PC-3 (cell line): ENCODE data around the gene SPTLC3. TPM values are rescaled to one million over a fixed set of nuclear protein-coding genes. Genes with fewer than 3 reads are reported as not detected.

Experiments used
- ATAC-seq: fragments of 200-7000 bp; cut with Tn5 transposase; 2 replicates; pipeline ENCODE4 v1.9.1; 2020; ENCODE audit warnings: mild to moderate bottlenecking, moderate library complexity
- BruUV-seq: library from RNA; stranded (reverse); fragments of 400-500 nt; replicated peaks from 2 replicates; lab custom pipeline; 2021; lab: Mats Ljungman, UMichigan
- CTCF ChIA-PET: fragments of 300-600 bp; sonication (Branson Sonifier 250); formaldehyde crosslinking; loops from one replicate; lab custom pipeline; 2022; ENCODE audit warnings: antibody characterized with exemption; lab: Charles Lee
- POLR2A ChIA-PET: fragments of 300-600 bp; sonication (Branson Sonifier 250); formaldehyde crosslinking; loops from one replicate; lab custom pipeline; 2022; ENCODE audit warnings: antibody characterized with exemption; ENCODE audit not compliant: unreplicated experiment; lab: Charles Lee
- DNase-seq: peaks from one replicate; pipeline ENCODE4 v3.0.0-alpha.2; 2015
- H2AFZ ChIP-seq: fragments of 300-600 bp; sonication (generic); 2 replicates; pipeline ENCODE4 v1.6.0; 2016; ENCODE audit warnings: antibody characterized with exemption, low read length
- H3F3A ChIP-seq: fragments of 300-600 bp; sonication (generic); one replicate; pipeline ENCODE4 v1.6.0; 2017; ENCODE audit warnings: antibody characterized with exemption, low read length, control low read depth, mild to moderate bottlenecking; ENCODE audit not compliant: unreplicated experiment
- H3K27ac ChIP-seq: fragments of 300-600 bp; sonication (generic); 2 replicates; pipeline ENCODE4 v1.5.1; 2016; ENCODE audit warnings: mild to moderate bottlenecking, low read length
- H3K27me3 ChIP-seq: fragments of 300-600 bp; sonication (generic); 2 replicates; pipeline ENCODE4 v1.6.1; 2016; ENCODE audit warnings: low read length, mixed read lengths
- H3K36me3 ChIP-seq: fragments of 300-600 bp; sonication (generic); 2 replicates; pipeline ENCODE4 v1.6.1; 2016; ENCODE audit warnings: low read depth, mixed run types, low read length, mixed read lengths
- H3K4me1 ChIP-seq: fragments of 300-600 bp; sonication (generic); 2 replicates; pipeline ENCODE4 v1.5.1; 2016; ENCODE audit warnings: low read length; ENCODE audit not compliant: insufficient read depth
- H3K4me2 ChIP-seq: fragments of 300-600 bp; sonication (generic); 2 replicates; pipeline ENCODE4 v1.6.0; 2016; ENCODE audit warnings: low read length
- H3K4me3 ChIP-seq: fragments of 300-600 bp; sonication (generic); 2 replicates; pipeline ENCODE4 v1.5.1; 2016; ENCODE audit warnings: mild to moderate bottlenecking, low read length, mixed read lengths
- H3K79me2 ChIP-seq: fragments of 300-600 bp; sonication (generic); 2 replicates; pipeline ENCODE4 v1.6.1; 2017; ENCODE audit warnings: low read length, mixed read lengths
- H3K9ac ChIP-seq: fragments of 300-600 bp; sonication (generic); 2 replicates; pipeline ENCODE4 v1.6.0; 2016; ENCODE audit warnings: mild to moderate bottlenecking, low read length
- H3K9me2 ChIP-seq: fragments of 300-600 bp; sonication (generic); replicated peaks from 2 replicates; pipeline ENCODE4 v1.6.1; 2016; ENCODE audit warnings: mixed run types, low read length, mixed read lengths
- H3K9me3 ChIP-seq: fragments of 300-600 bp; sonication (generic); 2 replicates; pipeline ENCODE4 v1.6.1; 2016; ENCODE audit warnings: low read length, mixed read lengths
- H4K20me1 ChIP-seq: fragments of 300-600 bp; sonication (generic); 2 replicates; pipeline ENCODE4 v1.6.1; 2016; ENCODE audit warnings: low read length, mixed read lengths
- CTCF ChIP-seq: fragments of 300-600 bp; sonication (generic); conservative IDR thresholded peaks from 2 replicates; pipeline ENCODE4 v1.5.1; 2017; ENCODE audit warnings: antibody characterized with exemption, low read depth, mild to moderate bottlenecking, low read length
- EZH2 ChIP-seq: fragments of 300-600 bp; sonication (generic); IDR thresholded peaks from one replicate; pipeline ENCODE4 v1.6.1; 2017; ENCODE audit warnings: antibody characterized with exemption, mild to moderate bottlenecking, low read length; ENCODE audit not compliant: unreplicated experiment
- EZH2phosphoT487 ChIP-seq: fragments of 300-600 bp; sonication (generic); IDR thresholded peaks from 2 replicates; pipeline ENCODE4 v1.6.1; 2018; ENCODE audit warnings: mild to moderate bottlenecking, antibody characterized with exemption, low read length, borderline replicate concordance
- intact Hi-C: fragments of 100-400 bp; cut with micrococcal nuclease; formaldehyde crosslinking; loops from 2 replicates; pipeline ENCODE4 v1.9.0; 2023
- total RNA-seq: library from RNA; depleted of rRNA; stranded (reverse); fragments of >200 nt; gene quantifications from 2 replicates; pipeline ENCODE4 v1.2.3, GENCODE V29; 2014

SPTLC3 gene
- total RNA-seq, 1 experiment from 2014 or later: 16.3 TPM

- Histone ChIP-seq H3K27me3 (no peaks in the 10 kb centered on the region), H3K9ac (no peak overlapping the region), H3K4me1 (peaks cover 12% of the 10 kb centered on the region), H3K36me3 (no peaks in the 10 kb centered on the region), H3K79me2 (no peaks in the 10 kb centered on the region), H4K20me1 (no peaks in the 10 kb centered on the region), H3K4me2 (no peak overlapping the region), H2AFZ (no peak overlapping the region), H3F3A (no peaks in the 10 kb centered on the region), H3K27ac (no peak overlapping the region), H3K9me3 (no peaks in the 10 kb centered on the region), H3K9me2 (no peaks in the 10 kb centered on the region), H3K4me3 (no peak overlapping the region)
- ATAC-seq (no peak), DNase-seq (no peak)
- TF ChIP-seq EZH2 (no peak), CTCF (no peak), EZH2phosphoT487 (no peak)
- POLR2A ChIA-PET: interaction anchor here (0.6 kb wide), 1 partner anchor 1253 kb away, joined by 10 read pairs; no protein-coding TSS in a partner anchor
- CTCF ChIA-PET: no interaction called here
- no TSS peak for BruUV-seq
- intact Hi-C loops: no loop called here
Measured at GRCh38 chr20:13060327-13060726, 51.6 kb downstream of the SPTLC3 start.

GRCh38 chr20:13061381-13061780 lies 52.6 kb downstream of the SPTLC3 start:
- Histone ChIP-seq H4K20me1 (no peaks in the 10 kb centered on the region), H3K27me3 (no peaks in the 10 kb centered on the region), H3K9me2 (no peaks in the 10 kb centered on the region), H3K79me2 (no peaks in the 10 kb centered on the region), H3K9me3 (no peaks in the 10 kb centered on the region), H3F3A (no peaks in the 10 kb centered on the region), H3K9ac (no peak overlapping the region), H3K4me2 (peak overlapping the region; percentile 4), H3K4me3 (no peak overlapping the region), H3K4me1 (peaks cover 12% of the 10 kb centered on the region), H2AFZ (no peak overlapping the region), H3K36me3 (no peaks in the 10 kb centered on the region), H3K27ac (0 out of 2 replicates have a peak overlapping the region, but pooled peaks have one; percentile 5)
- ChIA-PET CTCF (no interaction called here), POLR2A (no interaction called here)
- BruUV-seq: no TSS peak
- DNase-seq (peak; percentile 92), ATAC-seq (peak; percentile 70)
- TF ChIP-seq EZH2 (no peak), CTCF (no peak), EZH2phosphoT487 (no peak)
- intact Hi-C loops: no loop called here

GRCh38 chr20:13062789-13063188 lies 54.0 kb downstream of the SPTLC3 start:
- H3K79me2 ChIP-seq: no peaks in the 10 kb centered on the region
- no peaks in the 10 kb centered on the region for H3K9me3 ChIP-seq
- H3K36me3 ChIP-seq: no peaks in the 10 kb centered on the region
- H3K9ac ChIP-seq: no peak overlapping the region
- H2AFZ ChIP-seq: no peak overlapping the region
- no peaks in the 10 kb centered on the region for H3K9me2 ChIP-seq
- no peaks in the 10 kb centered on the region for H3F3A ChIP-seq
- DNase-seq: no peak
- CTCF ChIA-PET: no interaction called here
- H4K20me1 ChIP-seq: no peaks in the 10 kb centered on the region
- no peak overlapping the region for H3K4me2 ChIP-seq
- no peak for ATAC-seq
- H3K4me3 ChIP-seq: no peak overlapping the region
- peaks cover 14% of the 10 kb centered on the region for H3K4me1 ChIP-seq
- no peak for TF ChIP-seq CTCF
- TF ChIP-seq EZH2phosphoT487: no peak
- no peak for TF ChIP-seq EZH2
- POLR2A ChIA-PET: no interaction called here
- H3K27ac ChIP-seq: no peak overlapping the region
- intact Hi-C loops: no loop called here
- BruUV-seq: no TSS peak
- no peaks in the 10 kb centered on the region for H3K27me3 ChIP-seq
